GM19467 (cell line): ENCODE measurements around the gene OLIG2.

Source experiments
- ATAC-seq: cut with Tn5 transposase; IDR thresholded peaks from one replicate; pipeline ENCODE4 v1.9.1; 2021; ENCODE audit warnings: mild to moderate bottlenecking, moderate library complexity; ENCODE audit not compliant: unreplicated experiment

The OLIG2 gene

GRCh38 chr21:33025489-33026442 lies at the start of gene OLIG2:
OLIG2 (plus strand) TSS chr21:33025935; CDS start chr21:33026863, 928 bp downstream.
- no peak for ATAC-seq

- no peak for ATAC-seq
Measured at GRCh38 chr21:32976791-32977190, 48.9 kb upstream of the OLIG2 start.

GRCh38 chr21:32977216-32977615 lies 48.5 kb upstream of the OLIG2 start:
- ATAC-seq = no peak

GRCh38 chr21:32978331-32979270 lies 47.1 kb upstream of the OLIG2 start:
- no peak for ATAC-seq

GRCh38 chr21:32979598-32980268 lies 46.0 kb upstream of the OLIG2 start:
- no peak for ATAC-seq

GRCh38 chr21:32981096-32981495 lies 44.6 kb upstream of the OLIG2 start:
- ATAC-seq = no peak

GRCh38 chr21:32990666-32991065 lies 35.1 kb upstream of the OLIG2 start:
- ATAC-seq = no peak

GRCh38 chr21:32991361-32991760 lies 34.4 kb upstream of the OLIG2 start:
- ATAC-seq = no peak

- no peak for ATAC-seq
Measured at GRCh38 chr21:32993894-32994293, 31.8 kb upstream of the OLIG2 start.

- no peak for ATAC-seq
Measured at GRCh38 chr21:32994305-32994704, 31.4 kb upstream of the OLIG2 start.

- no peak for ATAC-seq
Measured at GRCh38 chr21:33007747-33008146, 18.0 kb upstream of the OLIG2 start.

- no peak for ATAC-seq
Measured at GRCh38 chr21:33008333-33009051, 17.2 kb upstream of the OLIG2 start.

- ATAC-seq = no peak
Measured at GRCh38 chr21:33010931-33011330, 14.8 kb upstream of the OLIG2 start.

GRCh38 chr21:33011462-33011861 lies 14.3 kb upstream of the OLIG2 start:
- no peak for ATAC-seq

GRCh38 chr21:33013626-33014025 lies 12.1 kb upstream of the OLIG2 start:
- ATAC-seq = no peak

- ATAC-seq = no peak
Measured at GRCh38 chr21:33014331-33014730, 11.4 kb upstream of the OLIG2 start.

- no peak for ATAC-seq
Measured at GRCh38 chr21:33015096-33015495, 10.6 kb upstream of the OLIG2 start.

GRCh38 chr21:33015756-33016155 lies 10.0 kb upstream of the OLIG2 start:
- ATAC-seq = no peak

GRCh38 chr21:33018707-33019465 lies 6.8 kb upstream of the OLIG2 start:
- no peak for ATAC-seq

GRCh38 chr21:33019516-33019884 lies 6.2 kb upstream of the OLIG2 start:
- no peak for ATAC-seq
